T1000 (cell line): Measurements from ENCODE around the gene CDK13.

Source experiments
- DNase-seq: peaks from one replicate; lab custom pipeline; 2025; ENCODE audit warnings: mixed read lengths; lab: John Stamatoyannopoulos, UW

The CDK13 gene

DNA sequence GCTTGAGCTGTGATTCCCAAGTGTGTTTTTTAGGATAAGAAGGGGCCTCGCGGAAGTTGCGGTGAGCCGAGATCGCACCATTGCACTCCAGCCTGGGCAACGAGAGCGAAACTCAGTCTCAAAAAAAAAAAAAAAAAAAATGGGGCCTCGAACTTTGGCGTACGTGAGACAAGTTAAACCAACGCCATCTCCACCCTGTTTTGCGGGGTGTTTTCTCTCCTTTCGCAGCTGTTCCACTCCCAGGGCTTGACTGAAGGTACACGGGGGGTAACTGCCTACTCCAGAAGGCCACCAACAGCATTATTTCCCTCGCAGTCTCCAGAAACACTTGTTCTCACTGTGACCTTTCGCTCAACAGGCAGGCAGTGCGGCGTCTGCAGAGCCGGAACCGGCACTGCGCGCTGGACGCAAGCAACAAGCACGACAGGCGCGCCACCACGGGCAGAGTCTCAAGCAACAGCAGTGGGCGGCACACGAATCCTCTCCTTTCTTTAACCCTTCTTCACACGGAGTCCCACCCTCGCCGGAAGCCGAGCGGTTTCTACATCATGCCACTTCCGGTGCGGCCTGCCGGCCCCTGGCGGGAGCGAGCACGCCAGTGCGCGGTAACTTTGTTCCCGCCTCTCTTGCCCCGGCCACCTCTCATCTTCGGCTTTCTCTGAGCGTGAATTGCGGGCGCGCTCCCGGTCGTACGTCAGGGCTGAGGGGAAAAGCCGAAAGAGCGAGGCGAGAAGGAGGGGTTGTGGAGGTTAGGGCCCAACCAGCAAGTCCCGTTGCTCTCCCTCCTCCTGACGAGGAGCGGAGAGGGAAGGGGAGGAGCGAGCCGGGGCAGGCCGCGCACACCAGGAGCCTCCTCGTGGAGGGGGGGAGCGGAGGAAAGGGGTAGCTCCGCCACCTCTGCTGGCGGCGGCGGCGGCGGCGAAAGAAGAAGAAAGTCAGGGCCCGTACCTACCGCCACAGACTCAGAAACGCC lies 814 bp upstream of the CDK13 start:
- DNase-seq = peak; percentile 86

DNA sequence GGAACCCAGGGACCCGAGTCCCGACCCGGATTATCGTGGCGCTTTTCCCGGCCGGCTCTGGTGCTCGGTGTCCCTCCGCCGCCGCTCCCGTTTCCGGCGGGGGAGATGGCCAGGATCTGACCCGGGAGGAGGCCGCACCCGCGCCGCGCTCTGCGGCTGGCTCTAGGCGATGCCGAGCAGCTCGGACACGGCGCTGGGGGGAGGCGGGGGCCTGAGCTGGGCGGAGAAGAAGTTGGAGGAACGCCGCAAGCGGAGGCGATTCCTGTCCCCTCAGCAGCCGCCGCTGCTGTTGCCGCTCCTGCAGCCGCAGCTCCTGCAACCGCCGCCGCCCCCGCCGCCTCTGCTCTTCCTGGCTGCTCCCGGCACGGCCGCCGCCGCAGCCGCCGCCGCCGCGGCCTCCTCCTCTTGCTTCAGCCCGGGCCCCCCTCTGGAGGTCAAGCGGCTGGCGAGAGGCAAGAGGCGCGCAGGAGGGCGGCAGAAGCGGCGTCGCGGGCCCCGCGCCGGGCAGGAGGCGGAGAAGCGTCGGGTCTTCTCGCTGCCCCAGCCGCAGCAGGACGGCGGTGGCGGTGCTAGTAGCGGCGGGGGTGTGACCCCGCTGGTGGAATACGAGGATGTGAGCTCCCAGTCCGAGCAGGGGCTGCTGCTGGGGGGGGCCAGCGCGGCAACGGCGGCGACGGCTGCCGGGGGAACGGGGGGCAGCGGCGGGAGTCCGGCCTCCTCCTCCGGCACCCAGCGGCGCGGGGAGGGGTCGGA lies 593 bp downstream of the CDK13 start:
- DNase-seq = no peak

DNA sequence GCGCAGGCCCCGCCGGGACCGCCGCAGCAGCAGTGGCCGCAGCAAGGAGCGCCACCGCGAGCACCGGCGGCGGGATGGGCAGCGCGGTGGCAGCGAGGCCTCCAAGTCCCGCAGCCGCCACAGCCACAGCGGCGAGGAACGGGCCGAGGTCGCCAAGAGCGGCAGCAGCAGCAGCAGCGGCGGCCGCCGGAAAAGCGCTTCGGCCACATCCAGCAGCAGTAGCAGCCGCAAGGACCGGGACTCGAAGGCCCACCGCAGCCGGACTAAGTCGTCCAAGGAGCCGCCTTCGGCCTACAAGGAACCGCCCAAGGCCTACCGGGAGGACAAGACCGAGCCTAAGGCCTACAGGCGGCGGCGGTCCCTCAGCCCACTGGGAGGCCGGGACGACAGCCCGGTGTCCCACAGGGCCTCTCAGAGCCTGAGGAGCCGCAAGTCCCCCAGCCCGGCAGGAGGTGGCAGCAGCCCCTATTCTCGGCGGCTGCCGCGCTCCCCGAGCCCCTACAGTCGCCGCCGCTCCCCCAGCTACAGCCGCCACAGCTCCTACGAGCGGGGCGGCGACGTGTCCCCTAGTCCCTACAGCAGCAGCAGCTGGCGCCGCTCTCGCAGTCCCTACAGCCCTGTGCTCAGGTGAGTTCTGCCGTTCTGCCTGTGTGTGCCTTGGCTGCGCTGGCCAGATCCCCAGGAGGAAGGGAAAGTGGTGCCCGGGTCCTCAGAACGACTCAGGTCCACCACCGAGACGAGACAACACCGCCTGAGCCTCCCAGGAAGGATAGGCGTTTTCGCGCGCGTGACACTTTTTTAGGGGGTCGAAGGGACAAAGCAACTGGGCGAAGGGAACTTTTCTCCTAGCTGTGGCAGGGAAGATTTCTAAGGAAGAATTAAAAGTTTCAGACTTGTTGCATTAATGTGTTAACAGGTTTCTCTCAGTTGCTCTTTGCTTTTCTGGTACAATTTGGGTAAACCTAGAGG lies 1.5 kb downstream of the CDK13 start:
- DNase-seq = peak; percentile 4

DNA sequence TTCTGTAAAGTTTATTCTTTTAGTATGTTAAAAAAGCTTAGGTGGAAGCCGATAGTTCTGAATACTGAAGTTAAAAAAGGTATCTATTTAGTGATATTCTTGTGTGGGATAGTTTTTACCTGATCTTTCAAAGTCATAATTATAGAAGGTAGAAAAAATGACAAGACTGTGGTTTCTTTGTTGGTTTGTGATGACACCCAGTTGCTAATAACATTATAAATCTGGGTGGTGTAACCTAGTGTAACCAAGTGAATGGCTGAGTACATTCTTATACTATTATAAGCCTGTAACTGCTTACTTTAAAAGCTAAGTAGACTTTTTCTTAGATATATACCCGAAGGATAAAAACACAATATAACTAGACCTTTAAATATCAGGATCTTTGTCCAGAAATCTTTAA lies 2.3 kb downstream of the CDK13 start:
- DNase-seq = no peak

DNA sequence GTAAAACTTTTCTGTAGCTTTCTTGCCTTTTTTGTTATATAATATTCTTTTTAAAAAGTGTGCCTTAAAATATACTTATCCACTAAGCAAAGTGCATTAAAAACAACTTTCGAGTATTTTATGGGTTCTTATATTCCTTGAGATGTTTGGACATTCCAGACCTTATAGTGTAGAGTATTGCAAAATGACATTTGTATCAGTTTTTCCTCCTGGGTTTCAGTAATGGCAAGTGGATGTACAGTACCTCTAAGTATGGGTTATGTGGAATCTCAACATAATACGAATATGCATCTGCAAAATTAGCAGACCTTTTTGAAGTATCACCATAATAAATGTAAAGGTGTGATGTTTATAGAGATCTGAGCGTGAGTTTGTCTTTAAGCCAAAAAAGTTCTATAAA lies 2.7 kb downstream of the CDK13 start:
- DNase-seq = no peak

DNA sequence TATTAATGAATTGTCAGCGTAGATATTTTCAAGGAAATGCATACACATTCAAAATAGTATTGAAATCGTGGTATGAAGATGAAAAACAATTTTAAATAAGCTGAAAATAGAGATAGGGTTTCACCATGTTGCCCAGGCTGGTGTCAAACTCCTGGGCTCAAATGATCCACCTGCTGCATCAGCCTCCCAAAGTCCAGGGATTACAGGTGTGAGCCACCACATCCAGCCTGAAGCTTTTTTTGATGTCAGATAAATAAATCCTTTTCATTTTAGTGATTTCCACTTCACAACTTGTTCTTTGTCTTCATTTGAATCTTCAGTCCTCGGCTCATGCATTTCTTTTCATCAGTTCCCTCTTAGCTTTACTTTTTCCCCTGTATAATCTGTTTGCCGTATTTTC lies 4.6 kb downstream of the CDK13 start:
- no peak for DNase-seq

DNA sequence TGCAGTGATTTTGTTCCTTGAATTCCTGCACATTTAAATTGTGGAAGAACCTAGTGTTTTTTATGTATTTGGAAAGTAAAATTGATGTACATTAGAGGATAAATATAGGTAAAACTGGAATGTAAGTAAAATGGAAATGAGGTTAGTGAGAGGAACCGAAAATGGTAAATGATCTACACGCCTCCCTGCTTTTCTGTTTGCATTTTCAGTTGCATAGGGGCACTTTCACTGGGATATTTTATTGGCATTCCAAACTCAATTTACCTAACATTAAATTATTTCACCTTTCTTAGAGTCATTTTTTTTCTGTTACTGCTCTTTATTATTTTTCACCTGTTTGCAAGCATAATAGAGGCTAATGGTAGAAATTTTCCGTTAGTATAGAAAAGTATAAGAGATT lies 8.0 kb downstream of the CDK13 start:
- no peak for DNase-seq

DNA sequence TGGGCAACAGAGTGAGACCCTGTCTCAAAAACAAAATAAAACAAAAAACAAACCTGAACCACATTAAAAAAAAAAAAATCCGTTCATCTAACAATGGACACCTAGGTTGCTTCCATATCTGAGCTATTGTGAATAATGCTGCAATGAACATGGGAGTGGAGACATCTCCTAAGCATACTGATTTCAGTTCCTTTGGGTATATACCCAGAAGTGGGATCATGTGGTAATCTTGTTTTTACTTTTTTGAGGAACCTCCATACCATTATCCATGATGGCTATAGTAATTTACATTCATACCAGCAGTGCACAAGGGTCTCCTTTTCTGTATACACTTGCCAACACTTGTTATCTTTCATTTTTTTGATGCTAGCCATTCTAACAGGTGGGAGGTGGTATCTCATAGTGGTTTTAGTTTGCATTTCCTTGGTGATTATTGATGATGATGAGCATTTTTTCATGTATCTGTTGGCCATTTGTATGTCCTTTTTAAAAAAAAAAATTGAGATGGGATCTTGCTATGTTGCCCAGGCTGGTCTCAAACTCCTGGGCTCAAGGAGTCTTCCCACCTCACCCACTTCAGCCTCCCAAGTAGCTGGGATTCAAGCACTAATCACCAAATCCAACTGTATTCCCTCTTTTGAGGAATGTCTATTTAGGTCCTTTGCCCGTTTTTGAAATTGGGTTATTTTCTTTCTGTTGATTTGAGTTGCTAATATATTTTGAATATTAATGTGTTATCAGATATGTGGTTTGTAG lies 17.5 kb downstream of the CDK13 start:
- DNase-seq = no peak

DNA sequence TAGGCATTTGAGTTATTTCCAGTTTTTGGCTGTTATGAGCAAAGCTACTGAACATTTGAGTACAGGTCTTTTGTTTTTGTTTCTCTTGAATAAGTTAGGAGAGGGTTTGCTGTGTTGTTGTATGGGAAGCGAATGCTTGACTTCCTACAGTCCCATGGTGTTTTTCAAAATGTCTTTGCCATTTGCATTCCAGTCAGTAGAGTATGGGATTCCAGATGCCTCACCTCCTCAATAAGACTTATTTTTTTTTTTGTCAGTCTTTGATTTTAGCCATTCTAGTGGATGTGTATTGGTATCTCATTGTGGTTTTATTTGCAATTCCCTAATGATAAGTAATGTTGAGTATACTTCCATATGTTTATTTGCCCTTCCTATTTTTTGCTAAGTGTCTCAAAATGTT lies 19.4 kb downstream of the CDK13 start:
- no peak for DNase-seq

DNA sequence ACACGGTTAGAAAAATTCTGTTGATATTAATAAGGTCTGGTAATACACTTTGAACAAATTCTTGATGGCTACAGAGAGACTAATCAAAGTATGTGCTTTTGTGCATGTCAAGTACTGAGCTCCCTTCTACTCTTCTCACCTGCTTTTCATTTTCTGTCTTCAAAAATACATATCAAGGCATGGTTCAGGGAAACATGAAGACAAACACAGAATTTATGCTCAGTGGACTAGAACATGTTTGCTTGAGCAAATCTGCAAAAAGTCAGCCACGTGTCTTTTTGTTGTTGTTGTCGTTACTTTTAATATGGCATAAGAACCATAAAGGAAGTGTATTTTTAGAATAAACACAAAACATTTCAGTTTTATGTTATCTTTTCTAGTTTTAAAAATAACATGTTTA lies 21.9 kb downstream of the CDK13 start:
- DNase-seq = no peak

DNA sequence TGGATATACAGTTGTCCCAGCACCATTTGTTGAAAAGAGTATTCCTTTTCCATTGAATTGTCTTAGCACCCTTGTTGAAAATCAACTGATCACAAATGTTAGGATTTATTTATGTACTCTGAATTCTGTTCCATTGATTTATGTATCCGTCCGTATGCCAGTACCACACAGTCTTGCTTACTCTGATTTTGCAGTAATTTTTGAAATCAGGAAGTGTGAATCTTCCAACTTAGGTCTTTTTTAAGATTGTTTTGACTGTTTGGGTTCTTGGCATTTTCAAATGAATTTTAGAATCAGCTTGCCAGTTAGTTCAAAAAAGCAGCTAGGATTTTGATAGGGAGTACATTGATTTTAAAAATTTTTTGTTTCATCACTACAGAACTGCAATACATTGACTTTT lies 23.7 kb downstream of the CDK13 start:
- DNase-seq = no peak

DNA sequence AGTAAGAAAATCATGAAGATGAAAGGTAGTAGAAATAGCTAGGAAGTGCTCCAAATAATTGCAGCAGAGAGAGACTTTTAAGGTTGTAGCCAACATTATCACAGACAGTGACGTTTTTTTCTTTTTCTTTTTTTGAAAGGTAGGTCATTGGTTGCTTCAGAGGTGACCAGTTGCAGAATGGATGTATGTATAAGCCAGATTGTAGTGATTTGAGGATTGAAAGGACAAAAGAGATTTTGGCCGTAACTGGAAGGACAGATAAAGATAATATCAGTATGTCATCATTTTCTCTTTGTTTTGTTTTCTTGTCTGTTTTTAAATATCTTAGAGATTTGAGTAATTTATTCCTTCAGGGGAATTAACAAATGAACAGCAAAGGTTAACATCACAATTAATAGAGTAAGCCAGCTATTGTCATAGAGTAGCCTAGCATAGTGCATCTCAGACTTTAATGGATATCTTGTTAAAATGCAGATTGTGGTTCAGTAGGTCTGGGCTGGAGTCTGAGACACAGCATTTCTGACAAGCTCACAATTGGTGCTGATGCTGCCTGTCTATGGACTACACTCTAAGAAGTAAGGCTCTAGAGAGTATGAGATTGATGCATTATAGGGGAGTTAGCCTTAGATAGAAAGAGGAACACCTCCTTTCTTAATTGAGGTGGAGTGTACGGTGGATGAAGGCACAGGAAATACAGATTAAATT lies 28.3 kb downstream of the CDK13 start:
- DNase-seq = no peak

DNA sequence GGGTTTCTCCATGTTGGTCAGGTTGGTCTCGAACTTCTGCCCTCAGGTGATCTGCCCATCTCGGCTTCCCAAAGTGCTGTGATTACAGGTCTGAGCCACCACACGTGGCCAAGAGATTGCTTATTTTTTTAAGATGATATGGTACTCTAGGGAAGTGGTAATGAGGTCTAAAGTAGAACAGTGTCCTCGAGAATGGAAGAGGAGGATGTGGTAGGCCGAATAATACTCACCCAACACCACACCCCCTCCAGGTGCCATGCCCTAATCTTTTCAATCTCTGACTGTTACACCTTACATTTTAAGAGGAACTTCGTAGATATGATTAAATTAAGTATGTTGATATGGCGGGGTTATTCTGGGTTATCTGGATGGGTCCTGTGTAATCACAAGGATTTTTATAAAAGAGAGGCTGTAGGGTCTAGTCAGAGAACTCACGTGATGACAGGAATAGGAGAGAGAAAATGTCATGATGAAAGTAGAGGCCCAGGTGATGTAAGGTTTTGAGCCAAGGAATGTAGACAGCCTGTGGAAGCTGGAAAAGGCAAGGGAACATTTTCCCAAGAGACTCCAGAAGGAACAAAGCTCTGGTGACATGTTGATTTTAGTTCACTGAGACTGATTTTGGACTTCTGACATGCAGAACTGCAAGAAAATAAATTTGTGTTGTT lies 29.5 kb downstream of the CDK13 start:
- no peak for DNase-seq

DNA sequence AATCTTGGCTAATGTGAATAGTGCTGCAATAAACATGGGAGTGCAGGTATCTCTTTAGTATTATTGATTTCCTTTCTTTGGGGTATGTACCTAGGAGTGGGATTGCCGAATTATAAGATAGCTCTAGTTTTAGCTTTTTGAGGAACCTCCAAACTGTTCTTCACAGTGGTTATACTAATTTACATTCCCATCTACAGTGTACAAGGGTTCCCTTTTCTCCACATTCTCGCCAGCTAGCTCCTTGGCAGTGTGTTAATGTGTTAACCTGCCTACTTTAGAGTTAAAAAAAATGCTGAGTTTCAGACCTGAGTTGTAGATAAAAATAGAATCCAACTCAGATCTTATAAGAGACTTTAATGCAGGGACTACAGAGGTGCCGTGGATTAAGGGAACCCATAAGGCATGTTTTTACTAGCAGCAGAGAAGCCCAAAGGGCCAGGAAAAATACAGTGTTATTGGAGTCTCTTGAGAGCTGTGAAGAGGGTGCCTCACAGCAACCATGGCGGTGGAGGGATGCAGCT lies 35.4 kb downstream of the CDK13 start:
- DNase-seq = no peak

DNA sequence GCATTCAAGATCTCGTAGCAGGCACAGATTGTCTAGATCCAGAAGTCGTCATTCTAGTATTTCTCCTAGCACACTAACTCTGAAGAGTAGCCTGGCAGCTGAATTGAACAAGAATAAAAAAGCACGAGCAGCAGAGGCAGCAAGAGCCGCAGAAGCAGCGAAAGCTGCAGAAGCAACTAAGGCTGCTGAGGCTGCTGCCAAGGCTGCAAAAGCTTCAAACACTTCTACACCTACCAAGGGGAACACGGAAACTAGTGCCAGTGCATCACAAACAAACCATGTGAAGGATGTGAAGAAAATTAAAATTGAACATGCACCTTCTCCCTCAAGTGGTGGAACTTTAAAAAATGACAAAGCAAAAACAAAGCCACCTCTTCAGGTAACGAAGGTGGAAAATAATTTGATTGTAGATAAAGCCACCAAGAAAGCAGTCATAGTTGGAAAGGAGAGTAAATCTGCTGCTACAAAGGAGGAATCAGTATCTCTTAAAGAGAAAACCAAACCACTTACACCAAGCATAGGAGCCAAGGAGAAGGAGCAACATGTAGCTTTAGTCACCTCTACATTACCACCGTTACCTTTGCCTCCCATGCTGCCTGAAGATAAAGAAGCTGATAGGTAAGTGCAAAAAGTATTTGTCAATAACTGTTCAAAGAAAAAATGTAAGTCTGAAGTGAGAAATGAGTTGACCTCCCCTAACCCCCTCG lies 37.7 kb downstream of the CDK13 start:
- DNase-seq = no peak

DNA sequence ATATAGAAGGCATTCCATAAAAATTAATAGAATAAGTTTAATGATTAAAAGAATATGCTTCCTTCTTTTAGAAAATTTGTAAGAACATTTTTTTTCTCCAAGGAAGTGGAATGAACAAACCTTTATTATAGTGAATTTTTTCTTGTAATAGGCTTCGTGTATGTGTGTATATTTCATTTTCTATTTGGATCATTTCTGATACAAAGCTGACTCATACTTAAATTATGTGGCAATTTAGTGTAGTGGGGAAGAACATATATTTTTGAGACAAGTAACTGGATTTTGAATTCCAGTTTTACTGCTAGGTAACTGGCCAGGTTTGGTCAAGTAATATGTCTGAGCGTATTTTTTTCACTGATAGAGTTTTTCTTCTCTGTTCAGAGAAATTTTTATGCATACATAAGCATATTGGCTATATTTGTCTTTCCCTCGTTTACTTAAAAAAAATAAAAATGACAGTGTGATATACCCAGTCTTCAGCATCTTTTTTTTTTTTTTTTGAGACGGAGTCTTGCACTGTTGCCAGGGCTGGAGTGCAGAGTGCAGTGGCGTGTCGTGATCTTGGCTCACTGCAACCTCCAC lies 50.8 kb downstream of the CDK13 start:
- DNase-seq = no peak

DNA sequence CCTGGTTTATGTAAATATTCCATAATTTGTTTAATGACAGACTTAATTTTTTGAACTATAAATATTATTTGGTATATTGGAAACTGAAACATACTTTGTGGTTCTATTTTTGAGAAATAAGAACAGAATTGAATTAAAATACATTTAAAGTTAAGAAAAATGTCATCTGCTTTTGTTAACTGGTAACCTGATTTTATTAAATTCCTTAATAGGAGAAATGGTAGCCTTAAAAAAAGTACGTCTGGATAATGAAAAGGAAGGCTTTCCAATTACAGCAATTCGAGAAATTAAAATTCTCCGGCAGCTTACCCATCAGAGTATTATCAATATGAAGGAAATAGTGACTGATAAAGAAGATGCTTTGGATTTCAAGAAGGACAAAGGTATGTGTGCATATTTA lies 51.6 kb downstream of the CDK13 start:
- DNase-seq = no peak

DNA sequence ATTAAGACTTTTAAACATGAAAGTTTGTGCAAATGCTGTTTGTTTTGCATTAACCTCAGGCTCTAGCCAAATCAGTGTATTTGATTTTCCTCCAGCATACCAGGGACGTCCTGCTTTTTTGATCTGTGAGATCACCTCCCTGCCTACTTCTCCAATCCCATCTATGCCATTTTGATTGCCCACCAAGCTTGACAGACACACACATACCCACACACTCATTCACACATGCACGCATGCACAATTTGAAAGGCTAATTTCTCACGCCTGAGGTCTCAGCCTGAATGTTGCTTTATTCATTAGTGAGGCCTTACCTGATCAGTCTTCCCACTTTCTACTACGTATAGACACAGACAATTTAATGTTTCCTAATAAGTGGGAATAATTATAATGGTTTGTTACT lies 53.5 kb downstream of the CDK13 start:
- no peak for DNase-seq
